ENCODE results near the gene LILRA5. TPM values are rescaled to one million over a fixed set of nuclear protein-coding genes. Genes with fewer than 3 reads are reported as not detected.
"Not testable (repeated sequence)": the region's sequence is repeated elsewhere in the genome, so short reads cannot be mapped to it uniquely, and the experiment has no call there.

LILRA5 gene
- total RNA-seq, 1 experiment from 2014 or later, result not detected

- DNase-seq, result no peak
- H3K4me1 Mint-ChIP-seq (ENCODE audit: low read depth, unreplicated experiment), result no peaks in the 10 kb centered on the region
- TF ChIP-seq CTCF (IDR thresholded peaks at IDR 0.05; ENCODE audit: unreplicated experiment), result no peak
- peaks cover 6% of the 10 kb centered on the region for H3K9me3 Mint-ChIP-seq (ENCODE audit: low read depth, unreplicated experiment)
- H3K27me3 Mint-ChIP-seq (ENCODE audit: unreplicated experiment), result peaks cover 55% of the 10 kb centered on the region
- BruUV-seq (replicated peaks), result no TSS peak
- CTCF ChIA-PET, result no interaction called here
- H3K27ac Mint-ChIP-seq (ENCODE audit: unreplicated experiment), result no peak overlapping the region
- H3K4me3 Mint-ChIP-seq (ENCODE audit: low read depth, unreplicated experiment), result no peak overlapping the region
- intact Hi-C loops (cut with micrococcal nuclease; ENCODE audit: unreplicated experiment), result no loop called here
- no peaks in the 10 kb centered on the region for H3K36me3 Mint-ChIP-seq (ENCODE audit: insufficient read depth, unreplicated experiment)
Measured at GRCh38 chr19:54332149-54332548, 19.2 kb upstream of the LILRA5 start.

GRCh38 chr19:54331626-54332025 lies 18.7 kb upstream of the LILRA5 start:
- H3K9me3 Mint-ChIP-seq (ENCODE audit: low read depth, unreplicated experiment), result peaks cover 6% of the 10 kb centered on the region
- no peak overlapping the region for H3K27ac Mint-ChIP-seq (ENCODE audit: unreplicated experiment)
- intact Hi-C loops (cut with micrococcal nuclease; ENCODE audit: unreplicated experiment), result no loop called here
- peaks cover 51% of the 10 kb centered on the region for H3K27me3 Mint-ChIP-seq (ENCODE audit: unreplicated experiment)
- TF ChIP-seq CTCF (IDR thresholded peaks at IDR 0.05; ENCODE audit: unreplicated experiment), result no peak
- H3K36me3 Mint-ChIP-seq (ENCODE audit: insufficient read depth, unreplicated experiment), result no peaks in the 10 kb centered on the region
- DNase-seq, result no peak
- CTCF ChIA-PET, result no interaction called here
- H3K4me3 Mint-ChIP-seq (ENCODE audit: low read depth, unreplicated experiment), result no peak overlapping the region
- H3K4me1 Mint-ChIP-seq (ENCODE audit: low read depth, unreplicated experiment), result no peaks in the 10 kb centered on the region
- no TSS peak for BruUV-seq (replicated peaks)

GRCh38 chr19:54329476-54330165 lies 16.7 kb upstream of the LILRA5 start:
- Mint-ChIP-seq H3K9me3 (ENCODE audit: low read depth, unreplicated experiment) (peaks cover 6% of the 10 kb centered on the region), H3K4me1 (ENCODE audit: low read depth, unreplicated experiment) (no peaks in the 10 kb centered on the region), H3K27ac (ENCODE audit: unreplicated experiment) (no peak overlapping the region), H3K36me3 (ENCODE audit: insufficient read depth, unreplicated experiment) (no peaks in the 10 kb centered on the region), H3K27me3 (ENCODE audit: unreplicated experiment) (peaks cover 47% of the 10 kb centered on the region), H3K4me3 (ENCODE audit: low read depth, unreplicated experiment) (no peak overlapping the region)
- no peak for DNase-seq
- no TSS peak for BruUV-seq (replicated peaks)
- CTCF ChIA-PET, result interaction anchor here (0.6 kb wide), 1 partner anchor 378 kb away, joined by 5 read pairs; no protein-coding TSS in a partner anchor
- no peak for TF ChIP-seq CTCF (IDR thresholded peaks at IDR 0.05; ENCODE audit: unreplicated experiment)
- intact Hi-C loops (cut with micrococcal nuclease; ENCODE audit: unreplicated experiment), result no loop called here

GRCh38 chr19:54328781-54329180 lies 15.8 kb upstream of the LILRA5 start:
- H3K9me3 Mint-ChIP-seq (ENCODE audit: low read depth, unreplicated experiment); H3K4me1 Mint-ChIP-seq (ENCODE audit: low read depth, unreplicated experiment); DNase-seq; BruUV-seq (replicated peaks); H3K4me3 Mint-ChIP-seq (ENCODE audit: low read depth, unreplicated experiment); H3K27ac Mint-ChIP-seq (ENCODE audit: unreplicated experiment); CTCF ChIA-PET; intact Hi-C loops (cut with micrococcal nuclease; ENCODE audit: unreplicated experiment); H3K36me3 Mint-ChIP-seq (ENCODE audit: insufficient read depth, unreplicated experiment): not testable (repeated sequence)
- peaks cover 39% of the 10 kb centered on the region for H3K27me3 Mint-ChIP-seq (ENCODE audit: unreplicated experiment)

GRCh38 chr19:54325631-54326030 lies 12.7 kb upstream of the LILRA5 start:
- peaks cover 45% of the 10 kb centered on the region for H3K27me3 Mint-ChIP-seq (ENCODE audit: unreplicated experiment)
- H3K4me1 Mint-ChIP-seq (ENCODE audit: low read depth, unreplicated experiment), result no peaks in the 10 kb centered on the region
- no peaks in the 10 kb centered on the region for H3K36me3 Mint-ChIP-seq (ENCODE audit: insufficient read depth, unreplicated experiment)
- intact Hi-C loops (cut with micrococcal nuclease; ENCODE audit: unreplicated experiment), result loop anchor here (1.0 kb wide), 2 partner anchors 29 to 66 kb away; no protein-coding TSS in a partner anchor
- no peak for DNase-seq
- H3K4me3 Mint-ChIP-seq (ENCODE audit: low read depth, unreplicated experiment), result no peak overlapping the region
- no peak for TF ChIP-seq CTCF (IDR thresholded peaks at IDR 0.05; ENCODE audit: unreplicated experiment)
- CTCF ChIA-PET, result interaction anchor here (0.6 kb wide), 1 partner anchor 694 kb away, joined by 4 read pairs; no protein-coding TSS in a partner anchor
- BruUV-seq (replicated peaks), result no TSS peak
- peaks cover 6% of the 10 kb centered on the region for H3K9me3 Mint-ChIP-seq (ENCODE audit: low read depth, unreplicated experiment)
- no peak overlapping the region for H3K27ac Mint-ChIP-seq (ENCODE audit: unreplicated experiment)

Data from Calu3 (cell line).